Urinary bladder (tissue), 4 donors: Measurements from ENCODE around the gene RAPGEF3. TPM values are rescaled to one million over a fixed set of nuclear protein-coding genes. Genes with fewer than 3 reads are reported as not detected.

Source experiments
- DNase-seq: peaks from one replicate; pipeline ENCODE4 v3.0.0-alpha.2; 2015; ENCODE audit errors: extremely low spot score
- H3K27ac ChIP-seq: one replicate; pipeline ENCODE4 v1.5.1; 2013; ENCODE audit warnings: low read depth, mild to moderate bottlenecking, moderate library complexity
- H3K36me3 ChIP-seq: one replicate; pipeline ENCODE4 v1.6.1; 2013; ENCODE audit warnings: mild to moderate bottlenecking, moderate library complexity; ENCODE audit not compliant: insufficient read depth
- H3K4me1 ChIP-seq: one replicate; pipeline ENCODE4 v1.6.1; 2013; ENCODE audit warnings: mild to moderate bottlenecking, moderate library complexity; ENCODE audit not compliant: insufficient read depth
- H3K4me3 ChIP-seq: one replicate; pipeline ENCODE4 v1.5.1; 2013; ENCODE audit warnings: low read depth, low read length
- WGBS: extraction: QIAGEN DNeasy Blood & Tissue Kit; methylation state at CpG from one replicate; pipeline ENCODE4 v1.1.7; 2013; 5-methylcytosine and 5-hydroxymethylcytosine counted together
- polyA plus RNA-seq: library from polyadenylated mRNA; stranded (reverse); fragments of 200-250 nt; gene quantifications from one replicate; pipeline ENCODE4 v1.2.3, GENCODE V29; 2013
- total RNA-seq: library from RNA; depleted of rRNA; stranded (reverse); fragments of >200 nt; gene quantifications from one replicate; pipeline ENCODE4 v1.2.3, GENCODE V29; 2014
- donor health status: healthy with polysubstance abuse.
- donor health status: healthy.

Gene RAPGEF3
- total and polyA plus RNA-seq, 2 donors, result 17.2 to 38.7 TPM

DNA sequence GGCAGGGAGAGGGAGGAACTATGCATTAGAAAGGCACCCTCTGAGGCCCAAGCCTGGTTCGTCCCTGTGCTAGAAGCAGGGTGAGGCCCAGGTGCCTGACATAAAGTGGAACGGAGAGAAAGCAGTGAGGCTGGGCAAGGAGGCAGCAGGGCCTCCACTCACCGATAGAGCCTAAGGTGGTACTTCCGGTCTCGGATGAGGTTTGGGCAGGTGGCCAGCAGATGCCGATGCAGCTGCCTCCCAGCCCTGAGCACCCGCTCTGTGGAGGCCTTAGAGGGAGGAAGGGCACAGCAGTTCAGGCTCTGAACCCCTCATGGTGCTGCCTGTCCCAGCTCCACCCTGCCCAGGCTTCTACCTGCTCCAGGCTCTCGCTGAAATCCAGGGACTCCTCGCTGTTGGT is 7.1 kb downstream of the RAPGEF3 start:
- Histone ChIP-seq H3K4me1 (no peaks in the 10 kb centered on the region), H3K27ac (no peak overlapping the region), H3K4me3 (no peak overlapping the region), H3K36me3 (no peaks in the 10 kb centered on the region)
- WGBS, result 85% methylated on average over 9 of the region's 9 CpGs
- DNase-seq, result no peak

DNA sequence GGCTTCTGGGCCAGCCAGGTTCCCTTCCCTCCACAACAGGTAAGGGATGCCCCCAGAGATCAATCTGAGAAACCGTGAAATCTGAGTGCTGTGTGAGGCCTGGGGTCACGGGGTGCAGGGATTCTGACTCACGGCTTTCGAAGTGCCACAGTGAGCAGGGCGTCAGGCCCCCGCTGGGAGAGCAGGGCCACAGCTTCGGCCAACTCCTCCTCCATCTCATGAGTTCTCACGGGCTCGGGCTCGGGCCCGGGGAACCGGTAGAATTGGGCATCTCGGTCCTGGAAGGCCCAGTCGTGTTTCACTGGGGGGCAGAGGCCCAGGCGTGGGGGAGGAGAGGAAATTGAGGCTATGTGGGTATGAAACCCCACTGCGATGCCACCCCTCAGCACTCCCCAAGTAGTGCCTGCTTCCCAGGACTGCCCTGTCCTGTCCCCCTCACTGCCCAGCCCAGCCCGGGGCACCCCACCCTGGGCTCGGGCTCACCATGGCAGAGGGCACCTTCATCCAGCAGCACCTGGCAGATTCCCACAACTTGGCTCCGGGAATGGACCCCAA is 7.7 kb downstream of the RAPGEF3 start:
- Histone ChIP-seq H3K36me3 (no peaks in the 10 kb centered on the region), H3K4me1 (no peaks in the 10 kb centered on the region), H3K4me3 (no peak overlapping the region), H3K27ac (no peak overlapping the region)
- no peak for DNase-seq
- WGBS, result 89% methylated on average over 19 of the region's 19 CpGs

DNA sequence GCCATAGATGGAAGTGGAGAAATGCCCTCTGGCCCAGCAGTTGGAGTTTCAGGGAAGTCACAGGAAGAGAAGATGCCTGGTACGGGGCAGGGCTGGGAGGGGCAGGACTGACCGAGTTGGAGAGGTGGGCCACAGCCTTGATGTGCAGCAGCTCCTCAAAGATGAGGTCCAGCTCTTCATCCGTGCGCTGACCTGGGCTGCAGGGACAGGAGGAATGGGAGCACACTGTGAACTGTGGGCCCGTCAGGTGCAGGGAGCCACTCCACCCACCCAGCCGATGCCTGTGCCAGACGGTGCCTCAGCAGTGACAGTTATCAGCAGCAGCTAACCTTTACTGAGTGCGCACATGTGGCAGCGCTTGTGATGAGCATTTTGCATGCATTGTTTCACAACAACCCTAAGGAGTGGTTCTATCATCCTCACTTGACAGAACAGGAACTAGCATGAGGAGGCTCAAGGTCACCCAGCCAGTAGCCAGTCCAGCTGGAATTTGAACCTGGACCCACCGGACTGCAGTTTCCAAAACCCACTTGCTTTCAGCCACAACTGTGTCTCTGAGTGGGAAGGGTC is 8.4 kb downstream of the RAPGEF3 start:
- Histone ChIP-seq H3K4me3 (no peak overlapping the region), H3K27ac (no peak overlapping the region), H3K36me3 (no peaks in the 10 kb centered on the region), H3K4me1 (no peaks in the 10 kb centered on the region)
- no peak for DNase-seq
- WGBS, result 92% methylated on average over 10 of the region's 10 CpGs

DNA sequence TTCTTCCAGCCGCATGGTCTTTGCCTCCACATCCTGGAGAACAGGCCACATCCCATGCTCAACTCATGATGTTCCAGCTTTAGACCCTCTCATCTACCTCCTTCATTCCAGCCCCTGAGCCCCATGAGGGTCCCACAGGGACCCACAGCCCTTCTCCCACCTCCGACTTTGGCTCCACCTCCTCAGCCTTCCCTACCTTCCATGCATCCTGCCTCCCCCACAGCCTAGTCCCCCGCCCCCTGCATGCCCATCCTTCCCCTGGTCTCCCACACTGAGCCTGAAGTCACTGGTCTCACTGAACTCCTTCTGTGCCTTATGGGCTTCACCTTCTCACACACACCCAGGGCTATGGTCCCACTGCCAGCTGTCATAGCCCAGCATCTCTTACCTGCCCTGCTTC is 9.8 kb downstream of the RAPGEF3 start:
- H3K4me3 ChIP-seq, result no peak overlapping the region
- no peaks in the 10 kb centered on the region for H3K4me1 ChIP-seq
- no peak overlapping the region for H3K27ac ChIP-seq
- DNase-seq, result no peak
- H3K36me3 ChIP-seq, result no peaks in the 10 kb centered on the region
- WGBS, result 96% methylated on average over 3 of the region's 3 CpGs

DNA sequence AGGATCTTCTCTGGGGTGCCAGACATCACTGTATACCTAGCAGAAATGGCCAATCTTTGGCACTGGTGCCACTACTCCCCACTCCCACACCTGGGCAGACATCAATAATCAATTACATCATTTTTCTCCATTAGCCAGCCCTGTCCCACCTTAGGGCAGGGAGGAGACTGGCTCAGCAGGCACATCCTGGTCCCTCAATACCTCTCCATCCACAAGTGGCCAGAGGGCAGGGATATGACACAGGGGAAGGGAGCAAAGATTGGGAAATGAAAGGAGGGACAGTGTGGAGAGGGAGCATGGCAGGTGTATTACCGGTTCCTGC is 10.2 kb downstream of the RAPGEF3 start:
- Histone ChIP-seq H3K4me1 (no peaks in the 10 kb centered on the region), H3K27ac (no peak overlapping the region), H3K4me3 (no peak overlapping the region), H3K36me3 (no peaks in the 10 kb centered on the region)
- DNase-seq, result no peak
- 97% methylated on average over 1 of the region's 1 CpG for WGBS

DNA sequence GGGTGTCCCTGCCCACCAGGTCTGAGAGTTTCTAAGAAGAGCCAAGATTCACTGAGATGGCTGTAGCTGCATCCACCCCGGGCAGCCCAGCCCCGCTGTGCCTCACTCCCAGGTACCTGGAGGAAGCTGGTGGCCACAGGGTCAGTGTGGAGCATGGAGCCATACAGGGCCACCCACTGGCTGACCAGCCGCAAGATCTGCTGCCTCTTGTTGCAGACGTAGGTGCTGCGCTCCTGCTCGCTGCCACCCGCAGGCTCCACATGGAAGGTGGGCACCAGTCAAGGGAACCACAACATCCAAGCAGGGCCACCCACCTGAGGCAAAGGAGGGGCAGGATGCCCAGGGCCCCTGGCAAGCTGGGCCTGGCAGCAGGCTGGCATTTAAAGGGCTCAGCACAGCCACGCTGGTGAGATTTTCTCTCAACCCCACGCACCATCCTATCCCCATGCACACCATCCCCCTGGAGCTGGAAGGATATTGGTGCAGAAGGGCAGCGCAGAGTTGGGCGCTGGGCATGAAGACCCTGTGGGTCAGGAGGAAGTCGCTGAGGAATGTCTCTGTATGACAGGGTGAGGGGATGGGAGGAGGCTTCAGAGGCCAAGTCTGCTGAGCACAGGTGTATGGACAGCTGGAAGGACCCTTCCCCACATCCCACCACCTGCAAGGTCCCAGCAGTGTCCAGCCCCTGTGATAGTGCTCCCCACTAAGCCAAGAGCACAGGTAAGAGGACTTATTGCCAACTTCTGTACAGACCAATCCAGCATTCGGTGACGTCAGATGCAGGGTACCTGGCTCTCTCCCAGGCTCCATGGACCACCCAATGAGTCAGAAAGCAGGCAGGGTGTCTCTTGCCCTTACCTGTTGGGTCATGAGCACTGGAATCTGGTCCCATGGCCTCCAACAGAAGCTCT is 10.8 kb downstream of the RAPGEF3 start:
- no peak overlapping the region for H3K27ac ChIP-seq
- no peak overlapping the region for H3K4me3 ChIP-seq
- no peaks in the 10 kb centered on the region for H3K36me3 ChIP-seq
- no peaks in the 10 kb centered on the region for H3K4me1 ChIP-seq
- no peak for DNase-seq
- 94% methylated on average over 14 of the region's 14 CpGs for WGBS

DNA sequence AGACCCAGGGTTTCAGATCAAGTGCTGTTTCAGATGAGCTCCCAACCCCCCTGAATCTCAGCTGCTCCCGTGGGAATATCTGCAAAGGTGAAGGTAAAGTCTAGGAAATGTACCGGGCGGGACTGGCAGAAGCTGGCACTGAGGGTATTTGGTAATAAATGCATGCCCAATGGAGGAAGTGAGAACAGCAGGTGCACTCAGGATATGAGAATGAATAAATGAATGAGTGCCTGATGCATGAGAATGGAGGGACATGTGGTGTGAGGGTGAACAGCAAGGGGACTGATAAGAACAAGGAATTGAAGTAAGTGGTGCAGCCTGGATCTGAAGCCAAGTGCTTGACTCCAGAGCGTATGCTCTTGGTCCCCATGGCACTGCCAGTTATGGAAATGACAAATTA is 11.6 kb downstream of the RAPGEF3 start:
- no peak overlapping the region for H3K27ac ChIP-seq
- H3K4me1 ChIP-seq, result no peaks in the 10 kb centered on the region
- WGBS, result 92% methylated on average over 4 of the region's 4 CpGs
- H3K36me3 ChIP-seq, result no peaks in the 10 kb centered on the region
- DNase-seq, result no peak
- no peak overlapping the region for H3K4me3 ChIP-seq

DNA sequence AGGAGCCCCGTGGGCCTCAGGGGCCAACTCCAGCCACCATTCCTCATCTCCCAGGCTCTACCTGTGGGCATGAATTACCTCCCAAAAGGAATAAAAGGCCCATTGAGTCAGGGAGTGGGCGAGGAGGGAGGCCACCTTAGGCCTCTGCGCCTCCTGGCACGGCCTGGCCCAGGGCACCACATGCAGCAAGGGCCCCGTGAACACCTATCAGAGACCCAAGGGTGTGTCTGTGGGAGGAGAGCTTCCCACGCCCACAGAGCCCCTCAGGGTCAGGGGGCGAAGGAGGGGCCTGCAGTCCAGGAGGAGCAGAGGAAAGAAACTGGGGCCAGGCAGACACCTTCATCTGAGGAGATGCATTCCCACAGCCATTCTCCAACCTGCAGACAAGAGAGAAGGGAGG is 12.2 kb downstream of the RAPGEF3 start:
- H3K36me3 ChIP-seq, result no peaks in the 10 kb centered on the region
- no peaks in the 10 kb centered on the region for H3K4me1 ChIP-seq
- WGBS, result 89% methylated on average over 7 of the region's 7 CpGs
- no peak overlapping the region for H3K27ac ChIP-seq
- no peak overlapping the region for H3K4me3 ChIP-seq
- no peak for DNase-seq

DNA sequence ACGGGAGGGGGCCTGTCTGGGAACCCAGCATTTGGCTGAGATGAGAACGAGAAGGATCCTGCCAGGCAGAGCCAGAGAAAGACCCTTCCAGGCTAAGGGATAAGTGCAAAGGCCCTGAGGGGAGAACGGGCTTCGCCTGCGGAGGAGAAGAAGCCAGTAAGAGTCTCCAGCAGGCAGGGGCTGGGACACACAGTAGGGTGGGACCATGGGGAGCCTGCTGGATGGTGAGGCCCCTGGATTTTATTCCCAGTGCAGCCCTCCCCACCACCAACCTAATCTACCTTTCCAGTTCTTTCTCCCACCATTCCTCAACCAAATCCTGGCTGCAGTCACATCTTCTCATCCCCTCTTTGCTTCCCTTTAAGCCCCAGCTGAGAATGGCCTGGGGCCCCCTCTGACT is 12.6 kb downstream of the RAPGEF3 start:
- Histone ChIP-seq H3K4me1 (no peaks in the 10 kb centered on the region), H3K27ac (no peak overlapping the region), H3K4me3 (no peak overlapping the region), H3K36me3 (no peaks in the 10 kb centered on the region)
- DNase-seq, result no peak
- WGBS, result 79% methylated on average over 5 of the region's 5 CpGs

DNA sequence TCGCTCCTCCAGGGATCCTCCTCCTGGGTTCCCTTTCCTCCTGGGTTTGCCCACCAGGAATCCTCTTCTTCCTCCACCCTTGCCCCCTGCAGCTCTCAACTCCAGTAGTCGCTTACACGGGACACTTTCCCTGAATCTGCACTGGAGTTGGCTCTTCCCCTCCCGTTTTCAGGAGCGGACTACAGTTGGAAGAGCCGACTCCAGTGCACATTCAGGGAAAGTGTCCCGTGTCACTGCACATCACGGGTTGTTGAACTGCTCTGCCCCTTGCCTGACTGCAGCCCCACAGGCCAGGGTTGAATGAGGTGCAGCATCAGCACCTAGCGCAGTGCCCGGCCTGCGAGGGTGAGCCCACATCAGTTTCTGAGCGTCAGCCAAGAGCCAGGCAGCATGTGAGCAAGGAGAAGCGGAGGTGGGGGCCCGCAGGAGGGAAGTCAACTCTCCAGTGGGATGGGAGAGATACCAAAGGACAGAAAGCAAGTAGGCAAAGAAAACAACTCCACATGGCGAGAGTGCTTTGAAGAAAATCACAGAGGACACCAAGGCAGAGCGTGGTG is 13.1 kb downstream of the RAPGEF3 start:
- no peaks in the 10 kb centered on the region for H3K36me3 ChIP-seq
- DNase-seq, result no peak
- no peaks in the 10 kb centered on the region for H3K4me1 ChIP-seq
- no peak overlapping the region for H3K27ac ChIP-seq
- H3K4me3 ChIP-seq, result no peak overlapping the region
- 66% methylated on average over 16 of the region's 16 CpGs for WGBS

DNA sequence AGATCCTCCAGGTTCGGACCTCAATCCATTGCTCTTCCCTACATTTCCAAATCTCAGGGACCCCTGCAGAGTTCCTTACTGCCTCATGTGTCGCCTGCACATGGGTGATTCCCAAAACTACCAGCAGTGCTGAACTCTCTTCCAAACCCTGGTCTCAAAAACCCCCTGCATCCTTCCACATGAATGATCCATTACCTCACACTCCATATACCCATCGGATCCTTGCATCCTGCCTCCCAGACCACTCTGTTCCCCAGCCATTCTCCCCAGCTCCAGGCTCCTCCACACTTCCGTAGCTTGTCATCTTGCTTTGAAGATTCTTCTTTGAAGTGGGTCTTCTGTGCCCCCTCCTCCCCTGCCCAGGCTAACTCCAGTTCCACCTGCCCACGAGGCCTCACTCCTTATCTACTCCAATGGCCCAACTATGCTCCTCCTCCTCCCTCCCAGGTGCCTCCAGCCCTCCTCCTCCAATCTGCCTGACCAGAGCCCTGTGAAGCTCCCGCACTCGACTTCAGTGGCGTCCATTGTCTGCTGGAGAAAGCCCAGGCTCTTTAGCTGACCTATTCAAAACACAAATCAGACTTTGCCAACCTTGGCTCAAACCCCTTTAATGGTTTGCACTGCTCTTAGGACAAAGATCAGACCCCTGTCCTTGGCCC is 13.8 kb downstream of the RAPGEF3 start:
- Histone ChIP-seq H3K4me1 (no peaks in the 10 kb centered on the region), H3K36me3 (no peaks in the 10 kb centered on the region), H3K4me3 (no peak overlapping the region), H3K27ac (no peak overlapping the region)
- no peak for DNase-seq
- WGBS, result 79% methylated on average over 8 of the region's 8 CpGs

DNA sequence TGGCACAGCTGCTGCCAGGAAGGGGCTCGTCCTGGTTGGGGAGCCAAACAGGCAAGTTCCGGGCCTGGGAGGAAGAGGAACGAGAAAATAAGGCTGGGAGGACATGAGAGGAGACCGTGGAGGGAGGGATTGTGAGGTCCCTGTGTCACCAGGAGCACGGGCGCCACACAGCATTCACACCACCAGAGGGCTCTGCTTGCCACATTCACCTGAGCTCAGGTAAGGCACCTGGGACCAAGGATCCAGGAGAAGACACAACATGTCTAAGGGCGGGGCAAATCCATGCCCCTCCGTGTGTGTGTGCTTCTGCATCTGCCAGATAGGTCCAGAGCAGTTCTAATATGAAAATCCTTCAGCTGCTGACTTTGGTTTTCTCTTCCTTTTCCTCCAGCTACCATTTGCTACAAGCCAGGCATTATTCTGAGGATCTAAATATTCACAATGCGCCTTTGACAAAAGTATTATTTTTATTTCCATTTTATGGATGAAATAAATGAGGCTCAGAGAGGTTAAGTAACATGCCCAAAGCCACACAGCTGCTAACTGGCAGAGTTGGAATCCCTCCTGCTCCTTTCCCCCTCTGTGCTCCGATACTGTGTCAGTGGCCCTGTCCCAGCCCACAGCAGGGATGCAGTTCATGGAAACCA is 14.6 kb downstream of the RAPGEF3 start:
- Histone ChIP-seq H3K4me1 (no peaks in the 10 kb centered on the region), H3K36me3 (no peaks in the 10 kb centered on the region), H3K4me3 (no peak overlapping the region), H3K27ac (no peak overlapping the region)
- no peak for DNase-seq
- WGBS, result 58% methylated on average over 10 of the region's 10 CpGs

DNA sequence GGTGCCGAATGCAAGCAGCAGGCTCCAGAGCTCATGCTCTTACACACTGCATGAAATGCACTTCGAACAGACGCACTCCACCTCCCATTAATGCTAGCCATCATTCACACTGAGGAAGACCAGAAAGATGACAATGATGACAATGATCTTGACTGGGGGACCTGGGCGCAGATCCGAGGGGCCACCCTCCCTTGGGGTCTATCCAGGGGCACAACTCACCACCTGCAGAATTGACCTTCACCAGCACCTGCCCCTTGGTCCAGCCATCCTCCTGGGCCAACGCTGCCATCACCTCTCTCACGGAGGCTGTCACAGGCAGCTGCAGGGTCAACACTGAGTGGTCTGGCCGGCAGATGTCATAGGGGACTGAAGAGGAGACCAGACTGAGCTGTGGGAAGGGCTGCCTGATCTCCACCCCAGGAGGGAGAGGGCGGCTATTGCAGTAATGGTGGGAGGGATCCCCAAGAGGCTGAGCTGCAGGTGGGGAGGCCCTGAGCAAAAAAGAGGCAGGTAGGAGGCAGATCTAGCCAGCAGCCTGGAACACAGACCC is 15.3 kb downstream of the RAPGEF3 start:
- no peak overlapping the region for H3K27ac ChIP-seq
- H3K4me3 ChIP-seq, result no peak overlapping the region
- H3K36me3 ChIP-seq, result no peaks in the 10 kb centered on the region
- 87% methylated on average over 9 of the region's 9 CpGs for WGBS
- DNase-seq, result no peak
- no peaks in the 10 kb centered on the region for H3K4me1 ChIP-seq
